Stimulated activated CD8-positive, alpha-beta memory T cell treated with anti-CD3 and anti-CD28 coated beads, Interleukin-7, amount 100 ng/mL, for 24 hours (primary cell): Measurements from ENCODE around the gene NSMF.

ENCODE experiments used
- DNase-seq: peaks from one replicate; pipeline ENCODE4 v3.0.0-alpha.2; 2020; ENCODE audit warnings: low read depth

The NSMF gene

GRCh38 chr9:137491735-137492432 is 32.8 kb upstream of the NSMF start:
- DNase-seq: no peak

GRCh38 chr9:137490532-137491186 is 31.5 kb upstream of the NSMF start:
- DNase-seq: no peak

GRCh38 chr9:137488906-137489305 is 29.8 kb upstream of the NSMF start:
- no peak for DNase-seq

GRCh38 chr9:137488327-137488653 is 29.2 kb upstream of the NSMF start:
- DNase-seq: no peak

GRCh38 chr9:137487454-137488326 is 28.6 kb upstream of the NSMF start:
- no peak for DNase-seq

- no peak for DNase-seq
These were observed 27.7 kb upstream of the NSMF start for GRCh38 chr9:137486545-137487453.

- DNase-seq: no peak
These were observed 27.0 kb upstream of the NSMF start for GRCh38 chr9:137486141-137486490.

GRCh38 chr9:137485343-137486140 is 26.4 kb upstream of the NSMF start:
- DNase-seq: no peak

GRCh38 chr9:137484551-137485315 is 25.6 kb upstream of the NSMF start:
- no peak for DNase-seq

- no peak for DNase-seq
These were observed 23.1 kb upstream of the NSMF start for GRCh38 chr9:137482094-137482781.

GRCh38 chr9:137480686-137481683 is 21.9 kb upstream of the NSMF start:
- DNase-seq: no peak

- no peak for DNase-seq
These were observed 21.0 kb upstream of the NSMF start for GRCh38 chr9:137479892-137480685.

- no peak for DNase-seq
These were observed 20.1 kb upstream of the NSMF start for GRCh38 chr9:137478962-137479861.

GRCh38 chr9:137478613-137478961 is 19.5 kb upstream of the NSMF start:
- DNase-seq: no peak

GRCh38 chr9:137477778-137478612 is 18.9 kb upstream of the NSMF start:
- DNase-seq: no peak

- DNase-seq: no peak
These were observed 17.7 kb upstream of the NSMF start for GRCh38 chr9:137476856-137477255.
